Ishikawa (cell line): Measurements from ENCODE around the gene RNF214.

ENCODE experiments used
- CEBPB ChIP-seq: IDR thresholded peaks from 2 replicates; pipeline ENCODE4 v1.6.1; 2012
- CREB1 ChIP-seq: IDR thresholded peaks from 2 replicates; pipeline ENCODE4 v1.6.1; 2012; ENCODE audit warnings: low read depth
- EGR1 ChIP-seq: IDR thresholded peaks from 2 replicates; pipeline ENCODE4 v1.6.1; 2012
- EP300 ChIP-seq: IDR thresholded peaks from 2 replicates; pipeline ENCODE4 v1.6.1; 2012; ENCODE audit warnings: borderline replicate concordance
- FOXM1 ChIP-seq: IDR thresholded peaks from 2 replicates; pipeline ENCODE4 v1.6.1; 2012; ENCODE audit warnings: low read depth, borderline replicate concordance
- MAX ChIP-seq: IDR thresholded peaks from 2 replicates; pipeline ENCODE4 v1.6.1; 2012
- NFIC ChIP-seq: IDR thresholded peaks from 2 replicates; pipeline ENCODE4 v1.6.1; 2012
- RAD21 ChIP-seq: IDR thresholded peaks from 2 replicates; pipeline ENCODE4 v1.6.1; 2012; ENCODE audit warnings: low read depth
- REST ChIP-seq: IDR thresholded peaks from 2 replicates; pipeline ENCODE4 v1.6.1; 2012; ENCODE audit warnings: low read depth, mild to moderate bottlenecking
- TAF1 ChIP-seq: IDR thresholded peaks from 2 replicates; pipeline ENCODE4 v1.6.1; 2012; ENCODE audit warnings: low read depth, mild to moderate bottlenecking
- TCF12 ChIP-seq: IDR thresholded peaks from 2 replicates; pipeline ENCODE4 v1.6.1; 2012; ENCODE audit warnings: low read depth
- TEAD4 ChIP-seq: IDR thresholded peaks from 2 replicates; pipeline ENCODE4 v1.6.1; 2012
- USF1 ChIP-seq: IDR thresholded peaks from 2 replicates; pipeline ENCODE4 v1.6.1; 2012
- YY1 ChIP-seq: IDR thresholded peaks from 2 replicates; pipeline ENCODE4 v1.6.1; 2012; ENCODE audit warnings: low read depth
- ZBTB7A ChIP-seq: IDR thresholded peaks from 2 replicates; pipeline ENCODE4 v1.6.1; 2012; ENCODE audit warnings: low read depth

The RNF214 gene

GRCh38 chr11:117239295-117239694 is 6.8 kb downstream of the RNF214 start:
- TF ChIP-seq EGR1: no peak
- no peak for TF ChIP-seq ZBTB7A
- TF ChIP-seq RAD21: no peak
- no peak for TF ChIP-seq TEAD4
- no peak for TF ChIP-seq TCF12
- no peak for TF ChIP-seq CREB1
- TF ChIP-seq FOXM1: no peak
- no peak for TF ChIP-seq REST
- no peak for TF ChIP-seq MAX
- TF ChIP-seq YY1: no peak
- no peak for TF ChIP-seq CEBPB
- TF ChIP-seq TAF1: no peak
- TF ChIP-seq EP300: no peak
- no peak for TF ChIP-seq NFIC
- no peak for TF ChIP-seq USF1

- TF ChIP-seq REST (no peak), FOXM1 (no peak), TCF12 (no peak), USF1 (no peak), TEAD4 (no peak), EGR1 (no peak), EP300 (no peak), TAF1 (no peak), YY1 (no peak), ZBTB7A (no peak), CREB1 (no peak), CEBPB (no peak), MAX (no peak)
Measured at GRCh38 chr11:117248341-117248740, 15.9 kb downstream of the RNF214 start.

- TF ChIP-seq TAF1 (no peak), NFIC (no peak), FOXM1 (no peak), CREB1 (no peak), TCF12 (no peak), EGR1 (no peak), TEAD4 (no peak), MAX (no peak), CEBPB (no peak)
Measured at GRCh38 chr11:117249571-117249970, 17.1 kb downstream of the RNF214 start.

GRCh38 chr11:117251506-117251905 is 19.0 kb downstream of the RNF214 start:
- TF ChIP-seq EP300: no peak
- TF ChIP-seq REST: no peak
- TF ChIP-seq NFIC: no peak
- no peak for TF ChIP-seq CEBPB
- TF ChIP-seq ZBTB7A: no peak
- no peak for TF ChIP-seq YY1
- no peak for TF ChIP-seq TEAD4
- no peak for TF ChIP-seq TAF1
- TF ChIP-seq FOXM1: no peak
- TF ChIP-seq MAX: no peak
- no peak for TF ChIP-seq TCF12
- no peak for TF ChIP-seq USF1
- no peak for TF ChIP-seq RAD21
- TF ChIP-seq EGR1: no peak
- TF ChIP-seq CREB1: no peak
